BJ (cell line): ENCODE data around the gene SRSF12. TPM values are rescaled to one million over a fixed set of nuclear protein-coding genes. Genes with fewer than 3 reads are reported as not detected.

Experiments
- CTCF ChIA-PET: fragments of 350-600 bp; formaldehyde crosslinking; extraction: SDS; loops from one replicate; lab custom pipeline; 2021; ENCODE audit warnings: antibody characterized with exemption, inconsistent platforms; lab: Yijun Ruan, JAX
- POLR2A ChIA-PET: fragments of 300-600 bp; sonication (Branson Sonifier 250); formaldehyde crosslinking; extraction: SDS; loops from one replicate; lab custom pipeline; 2021; ENCODE audit warnings: antibody characterized with exemption; lab: Charles Lee
- DNase-seq: peaks from one replicate; pipeline ENCODE4 v3.0.0-alpha.2; 2011; ENCODE audit warnings: low read depth
- H3K27me3 ChIP-seq: 2 replicates; pipeline ENCODE4 v1.6.0; 2011; ENCODE audit warnings: low read length; ENCODE audit not compliant: control insufficient read depth, insufficient read depth
- H3K36me3 ChIP-seq: 2 replicates; pipeline ENCODE4 v1.5.1; 2011; ENCODE audit warnings: low read length; ENCODE audit not compliant: control insufficient read depth, insufficient read depth
- H3K4me3 ChIP-seq: 2 replicates; pipeline ENCODE4 v1.5.1; 2011; ENCODE audit warnings: low read depth, mild to moderate bottlenecking, control low read depth, low read length
- CTCF ChIP-seq: IDR thresholded peaks from 2 replicates; pipeline ENCODE4 v1.5.1; 2011; ENCODE audit warnings: low read depth, mild to moderate bottlenecking, control low read depth, inconsistent platforms, low read length, moderate library complexity; ENCODE audit not compliant: insufficient read depth
- polyA plus RNA-seq: library from polyadenylated mRNA; depleted of rRNA; stranded (reverse); fragments of >200 nt; gene quantifications from 2 replicates; pipeline ENCODE4 v1.2.3, GENCODE V29; 2011

The SRSF12 gene
- polyA plus RNA-seq, 1 experiment, result not detected

GRCh38 chr6:89122625-89123024 lies 4.8 kb upstream of the SRSF12 start:
- Histone ChIP-seq H3K4me3 (no peak overlapping the region), H3K27me3 (peaks cover 5% of the 10 kb centered on the region), H3K36me3 (no peaks in the 10 kb centered on the region)
- ChIA-PET CTCF (interaction anchor here (0.7 to 1.7 kb wide), 8 partner anchors 9 to 258 kb away, joined by 3 to 6 read pairs (median 4); no protein-coding TSS in a partner anchor), POLR2A (no interaction called here)
- DNase-seq, result no peak
- TF ChIP-seq CTCF, result peak; percentile 59

- no peak for DNase-seq
- ChIA-PET POLR2A (no interaction called here), CTCF (interaction anchor here (1.3 to 1.7 kb wide), 4 partner anchors 10 to 139 kb away, joined by 4 to 6 read pairs (median 4); no protein-coding TSS in a partner anchor)
- TF ChIP-seq CTCF, result no peak
- Histone ChIP-seq H3K36me3 (no peaks in the 10 kb centered on the region), H3K4me3 (no peak overlapping the region), H3K27me3 (peaks cover 6% of the 10 kb centered on the region)
These were observed 4.1 kb upstream of the SRSF12 start for GRCh38 chr6:89121934-89122333.

- Histone ChIP-seq H3K27me3 (peaks cover 8% of the 10 kb centered on the region), H3K4me3 (no peak overlapping the region), H3K36me3 (no peaks in the 10 kb centered on the region)
- no peak for DNase-seq
- no peak for TF ChIP-seq CTCF
- ChIA-PET CTCF (interaction anchor here (1.1 to 1.5 kb wide), 3 partner anchors 123 to 161 kb away, joined by 3 to 7 read pairs (median 4); no protein-coding TSS in a partner anchor), POLR2A (no interaction called here)
These were observed 2.5 kb upstream of the SRSF12 start for GRCh38 chr6:89120371-89120770.

GRCh38 chr6:89118931-89119330 lies 1.1 kb upstream of the SRSF12 start:
- POLR2A ChIA-PET, result no interaction called here
- CTCF ChIA-PET, result interaction anchor here (0.6 to 1.0 kb wide), 2 partner anchors 36 to 254 kb away, joined by 3 read pairs; no protein-coding TSS in a partner anchor
- no peak overlapping the region for H3K4me3 ChIP-seq
- no peak for TF ChIP-seq CTCF
- H3K27me3 ChIP-seq, result peaks cover 8% of the 10 kb centered on the region
- DNase-seq, result no peak
- no peaks in the 10 kb centered on the region for H3K36me3 ChIP-seq

GRCh38 chr6:89116702-89117101 lies 1.2 kb downstream of the SRSF12 start:
- peaks cover 8% of the 10 kb centered on the region for H3K27me3 ChIP-seq
- no peak for TF ChIP-seq CTCF
- DNase-seq, result no peak
- no peak overlapping the region for H3K4me3 ChIP-seq
- ChIA-PET POLR2A (no interaction called here), CTCF (interaction anchor here (1.1 to 1.7 kb wide), 2 partner anchors 10 to 127 kb away, joined by 3 to 5 read pairs; no protein-coding TSS in a partner anchor)
- H3K36me3 ChIP-seq, result no peaks in the 10 kb centered on the region
